ENCODE data around the gene PDCD2L.

DNA sequence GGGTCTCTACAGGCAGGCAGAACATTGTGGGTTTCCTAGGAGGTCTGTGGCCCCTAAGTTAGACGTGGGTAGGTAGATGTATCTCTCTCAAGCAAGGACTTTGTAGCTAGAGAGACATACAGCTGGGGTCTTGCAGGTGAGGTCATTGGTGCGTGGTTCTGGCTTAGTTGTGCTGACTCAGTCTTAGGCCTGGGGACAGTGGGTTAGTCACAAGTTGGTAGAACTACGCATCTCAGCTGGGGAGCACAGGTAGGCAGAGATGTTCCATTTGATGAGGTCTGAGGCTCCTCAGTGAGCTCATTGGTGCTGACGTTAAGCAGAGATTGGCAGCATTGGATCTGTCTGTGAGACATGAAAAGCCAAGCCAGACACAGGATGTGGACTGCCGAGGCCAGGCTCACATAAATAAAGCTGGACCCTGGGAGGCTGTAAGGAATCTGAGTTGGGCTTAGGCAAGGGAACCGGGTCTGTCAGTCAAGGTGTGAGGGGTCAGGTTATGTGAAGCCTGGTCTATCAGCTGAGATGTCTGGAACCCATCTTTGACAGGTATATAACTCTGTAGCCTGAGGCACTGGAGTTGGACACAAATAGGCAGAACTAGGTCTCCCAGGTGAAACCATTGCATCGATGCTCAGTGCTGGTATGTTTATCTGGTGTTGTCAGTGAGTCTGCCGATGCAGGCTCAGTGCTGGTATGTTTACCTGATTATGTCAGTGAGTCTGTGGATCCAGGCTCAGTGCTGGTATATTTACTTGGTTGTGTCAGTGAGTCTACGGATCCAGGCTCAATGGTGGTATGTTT, 17.4 kb upstream of the PDCD2L start:
- TF ChIP-seq CTCF (IDR thresholded peaks at IDR 0.05) (no peak), POLR2A (IDR thresholded peaks at IDR 0.05) (no peak)
